HUES64 (cell line): ENCODE measurements around the gene TEX53.

Source experiments
- H3K27ac ChIP-seq: 2 replicates; pipeline ENCODE4 v1.7.0; 2013; ENCODE audit warnings: low read depth, low read length, inconsistent platforms
- H3K27me3 ChIP-seq: 2 replicates; pipeline ENCODE4 v1.6.1; 2013; ENCODE audit warnings: mild to moderate bottlenecking, low read length; ENCODE audit not compliant: insufficient read depth
- H3K36me3 ChIP-seq: 2 replicates; pipeline ENCODE4 v1.6.1; 2013; ENCODE audit warnings: mild to moderate bottlenecking, low read length; ENCODE audit not compliant: insufficient read depth
- H3K4me1 ChIP-seq: 2 replicates; pipeline ENCODE4 v1.6.1; 2013; ENCODE audit warnings: mild to moderate bottlenecking, low read length, moderate library complexity; ENCODE audit not compliant: insufficient read depth
- H3K4me3 ChIP-seq: 2 replicates; pipeline ENCODE4 v1.5.1; 2013; ENCODE audit warnings: mild to moderate bottlenecking, low read length, moderate library complexity
- H3K9ac ChIP-seq: 2 replicates; pipeline ENCODE4 v1.6.1; 2013; ENCODE audit warnings: mild to moderate bottlenecking, low read depth, low read length
- H3K9me3 ChIP-seq: 2 replicates; pipeline ENCODE4 v1.6.1; 2013; ENCODE audit warnings: low read depth, low read length; ENCODE audit not compliant: insufficient read depth
- WGBS: fragments of 150-250, 120-280 bp; methylation state at CpG from one replicate; pipeline ENCODE4 v1.1.7; 2013; ENCODE audit warnings: missing lambda C conversion rate; 5-methylcytosine and 5-hydroxymethylcytosine counted together

Gene TEX53

GRCh38 chr9:114690308-114690707 is 32.7 kb upstream of the TEX53 start:
- WGBS, result 94% methylated on average over 4 of the region's 4 CpGs
- H3K36me3 ChIP-seq, result no peaks in the 10 kb centered on the region
- H3K9me3 ChIP-seq, result no peaks in the 10 kb centered on the region
- H3K27ac ChIP-seq, result no peak overlapping the region
- no peaks in the 10 kb centered on the region for H3K27me3 ChIP-seq
- H3K4me3 ChIP-seq, result no peak overlapping the region
- peaks cover 8% of the 10 kb centered on the region for H3K4me1 ChIP-seq
- H3K9ac ChIP-seq, result no peak overlapping the region

DNA sequence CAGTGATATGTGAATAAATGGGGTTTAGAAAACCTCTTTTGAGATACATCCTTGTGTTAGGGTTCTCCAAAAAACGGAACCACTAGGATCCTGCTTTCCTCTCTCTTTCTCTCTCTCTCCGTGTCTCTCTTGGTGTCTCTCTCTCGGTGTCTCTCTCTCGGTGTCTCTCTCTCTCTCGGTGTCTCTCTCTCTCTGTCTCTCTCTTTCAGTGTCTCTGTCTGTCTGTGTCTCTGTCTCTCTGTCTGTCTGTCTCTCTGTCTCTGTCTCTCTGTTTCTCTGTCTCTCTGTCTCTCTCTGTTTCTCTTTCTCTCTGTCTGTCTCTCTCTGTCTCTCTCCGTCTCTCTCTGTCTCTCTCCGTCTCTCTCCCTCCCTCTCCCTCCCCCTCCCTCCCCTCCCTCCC is 32.2 kb upstream of the TEX53 start:
- no peaks in the 10 kb centered on the region for H3K9me3 ChIP-seq
- no peak overlapping the region for H3K4me3 ChIP-seq
- H3K36me3 ChIP-seq, result no peaks in the 10 kb centered on the region
- 73% methylated on average over 7 of the region's 7 CpGs for WGBS
- no peaks in the 10 kb centered on the region for H3K27me3 ChIP-seq
- peaks cover 8% of the 10 kb centered on the region for H3K4me1 ChIP-seq
- H3K27ac ChIP-seq, result no peak overlapping the region
- H3K9ac ChIP-seq, result no peak overlapping the region

- no peak overlapping the region for H3K27ac ChIP-seq
- H3K36me3 ChIP-seq, result no peaks in the 10 kb centered on the region
- no peaks in the 10 kb centered on the region for H3K27me3 ChIP-seq
- peaks cover 8% of the 10 kb centered on the region for H3K4me1 ChIP-seq
- no CpG with 5 or more reads among the region's 3 CpGs for WGBS
- no peak overlapping the region for H3K4me3 ChIP-seq
- H3K9me3 ChIP-seq, result no peaks in the 10 kb centered on the region
- no peak overlapping the region for H3K9ac ChIP-seq
These were observed 31.5 kb upstream of the TEX53 start for GRCh38 chr9:114688909-114689610.

GRCh38 chr9:114688379-114688778 is 30.8 kb upstream of the TEX53 start:
- Histone ChIP-seq H3K4me3 (no peak overlapping the region), H3K9ac (no peak overlapping the region), H3K4me1 (peaks cover 8% of the 10 kb centered on the region), H3K9me3 (no peaks in the 10 kb centered on the region), H3K27me3 (no peaks in the 10 kb centered on the region), H3K36me3 (no peaks in the 10 kb centered on the region), H3K27ac (no peak overlapping the region)
- WGBS, result 96% methylated on average over 2 of the region's 4 CpGs

- Histone ChIP-seq H3K27ac (no peak overlapping the region), H3K4me1 (peaks cover 8% of the 10 kb centered on the region), H3K9me3 (no peaks in the 10 kb centered on the region), H3K36me3 (no peaks in the 10 kb centered on the region), H3K4me3 (no peak overlapping the region), H3K27me3 (no peaks in the 10 kb centered on the region), H3K9ac (no peak overlapping the region)
These were observed 29.4 kb upstream of the TEX53 start for GRCh38 chr9:114687034-114687433.

GRCh38 chr9:114685951-114686350 is 28.3 kb upstream of the TEX53 start:
- Histone ChIP-seq H3K9me3 (no peaks in the 10 kb centered on the region), H3K9ac (no peak overlapping the region), H3K36me3 (no peaks in the 10 kb centered on the region), H3K4me1 (peaks cover 8% of the 10 kb centered on the region), H3K4me3 (no peak overlapping the region), H3K27me3 (no peaks in the 10 kb centered on the region), H3K27ac (no peak overlapping the region)
- whole genome bisulfite sequencing, result 94% methylated on average over 5 of the region's 5 CpGs

DNA sequence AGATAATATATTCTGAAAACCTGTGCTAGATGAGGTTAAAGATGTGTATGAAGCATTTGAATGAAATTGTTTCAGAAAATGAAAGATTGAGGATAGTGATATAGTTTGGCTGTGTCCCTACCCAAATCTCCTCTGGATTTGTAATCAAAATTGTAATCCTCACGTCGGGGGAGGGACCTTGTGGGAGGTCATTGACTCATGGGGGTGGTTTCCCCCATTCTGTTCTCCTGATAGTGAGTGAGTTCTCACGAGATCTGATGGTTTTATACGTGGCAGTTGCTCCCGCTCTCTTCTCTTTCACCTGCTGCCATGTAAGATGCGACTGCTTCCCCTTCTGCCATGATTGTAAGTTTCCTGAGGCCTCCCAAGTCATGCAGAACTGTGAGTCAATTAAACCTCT is 26.4 kb upstream of the TEX53 start:
- H3K9ac ChIP-seq, result no peak overlapping the region
- no peak overlapping the region for H3K27ac ChIP-seq
- no peaks in the 10 kb centered on the region for H3K9me3 ChIP-seq
- no peak overlapping the region for H3K4me3 ChIP-seq
- H3K4me1 ChIP-seq, result peaks cover 2% of the 10 kb centered on the region; the same call in 1 of the 2 replicates
- 86% methylated on average over 6 of the region's 6 CpGs for WGBS
- H3K27me3 ChIP-seq, result no peaks in the 10 kb centered on the region
- no peaks in the 10 kb centered on the region for H3K36me3 ChIP-seq

DNA sequence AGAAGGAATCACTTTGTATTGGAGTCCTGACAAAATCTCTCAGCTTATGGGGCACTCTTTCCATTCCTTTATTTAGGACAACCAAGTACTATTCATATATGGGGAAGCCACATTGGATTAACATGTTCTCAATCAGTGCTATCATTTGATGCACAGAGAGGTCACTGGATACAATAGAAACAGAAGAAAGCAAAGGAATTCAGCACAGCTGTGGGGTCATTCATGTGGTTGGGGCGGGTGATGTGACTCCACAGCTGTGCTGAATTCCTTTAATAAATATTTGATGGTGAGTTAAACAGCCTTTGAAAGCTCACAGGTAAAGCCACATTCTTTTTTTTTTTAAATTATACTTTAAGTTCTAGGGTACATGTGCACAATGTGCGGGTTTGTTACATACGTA is 25.2 kb upstream of the TEX53 start:
- Histone ChIP-seq H3K36me3 (no peaks in the 10 kb centered on the region), H3K27me3 (no peaks in the 10 kb centered on the region), H3K9ac (no peak overlapping the region), H3K9me3 (no peaks in the 10 kb centered on the region), H3K4me3 (no peak overlapping the region), H3K4me1 (no peaks in the 10 kb centered on the region), H3K27ac (no peak overlapping the region)
- 96% methylated on average over 3 of the region's 3 CpGs for whole genome bisulfite sequencing

DNA sequence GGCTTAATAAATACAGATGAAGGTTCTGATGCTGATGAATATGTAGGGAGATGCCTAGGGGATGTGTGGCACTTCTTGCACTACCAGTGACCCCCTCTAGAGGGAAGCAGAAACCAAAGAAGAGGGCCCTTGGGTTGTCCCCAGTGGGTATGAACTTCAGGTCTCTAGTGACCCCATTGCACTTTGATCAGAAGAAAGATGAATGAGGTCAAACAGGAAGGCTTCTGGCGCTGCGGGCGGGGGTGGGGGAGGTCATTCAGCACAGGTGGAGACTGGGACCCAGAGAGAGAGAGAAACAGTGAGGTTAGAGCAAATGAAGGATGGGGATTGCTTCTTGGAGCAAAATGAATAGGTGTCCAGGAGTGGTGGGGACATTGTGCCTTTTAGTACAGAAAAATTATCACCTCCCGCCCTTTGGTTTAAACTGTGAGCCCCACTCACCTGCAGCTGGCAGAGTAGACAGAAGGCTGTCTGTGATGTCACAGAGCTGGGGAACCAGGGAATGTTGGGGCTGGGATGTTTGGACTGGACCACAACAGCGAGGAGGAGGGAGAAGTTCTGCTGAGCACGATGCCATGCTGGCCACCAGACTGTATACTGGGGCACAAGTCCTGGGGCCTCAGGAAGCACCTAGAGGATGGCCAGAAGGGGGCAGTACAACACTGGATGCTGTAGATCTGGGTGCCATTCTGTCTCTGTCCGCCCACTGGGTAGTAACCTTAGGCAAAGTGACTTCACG is 24.2 kb upstream of the TEX53 start, which contains the start of gene TEX48:
Gene TEX48, minus strand, starts transcription at position 599 of the 739 bp plus-strand sequence. CDS start 10,469 bp downstream, outside the sequence.
- WGBS, result 77% methylated on average over 7 of the region's 8 CpGs

DNA sequence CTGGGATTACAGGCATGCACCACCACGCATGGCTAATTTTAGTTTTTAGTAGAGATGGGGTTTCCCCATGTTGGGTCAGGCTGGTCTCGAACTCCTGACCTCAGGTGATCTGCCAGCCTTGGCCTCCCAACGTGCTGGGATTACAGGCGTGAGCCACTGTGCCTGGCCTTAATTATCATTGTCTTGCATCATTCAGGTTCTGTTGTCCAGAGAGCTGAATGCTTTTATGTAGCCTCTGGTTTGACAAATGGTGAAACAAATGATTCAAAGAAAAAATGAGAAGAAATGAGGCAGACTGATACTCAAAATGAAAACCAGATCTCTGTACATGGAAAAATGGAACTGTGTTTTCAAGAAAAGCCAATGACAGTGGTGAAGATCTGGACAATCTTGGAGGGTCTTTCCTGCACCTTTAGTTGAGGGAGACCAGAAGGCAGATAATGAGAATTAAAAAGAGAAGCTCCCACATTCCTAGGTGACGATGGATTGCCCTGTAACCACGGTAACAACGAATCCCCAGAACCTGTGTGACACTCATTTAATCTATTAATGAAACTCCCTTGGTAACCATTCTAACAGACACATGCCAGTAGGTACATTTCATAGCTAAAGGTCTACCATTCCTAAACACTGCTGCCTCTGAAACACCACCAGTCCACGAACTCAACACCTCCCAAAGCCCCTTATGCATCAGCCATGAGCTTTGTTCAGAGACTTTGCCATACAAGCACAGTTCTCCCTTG is 22.8 kb upstream of the TEX53 start:
- Histone ChIP-seq H3K4me3 (no peak overlapping the region), H3K27me3 (no peaks in the 10 kb centered on the region), H3K27ac (no peak overlapping the region), H3K9ac (no peak overlapping the region), H3K9me3 (no peaks in the 10 kb centered on the region), H3K36me3 (no peaks in the 10 kb centered on the region), H3K4me1 (no peaks in the 10 kb centered on the region)
- WGBS, result 88% methylated on average over 8 of the region's 8 CpGs

More for the DNA sequence above, 24.2 kb upstream of the TEX53 start, which contains the start of gene TEX48:
- Histone ChIP-seq H3K36me3 (no peaks in the 10 kb centered on the region), H3K4me1 (no peaks in the 10 kb centered on the region), H3K9me3 (no peaks in the 10 kb centered on the region), H3K4me3 (no peak within 1 kb of the TSS), H3K27ac (no peak within 1 kb of the TSS), H3K9ac (no peak within 1 kb of the TSS), H3K27me3 (no peaks in the 10 kb centered on the region)

DNA sequence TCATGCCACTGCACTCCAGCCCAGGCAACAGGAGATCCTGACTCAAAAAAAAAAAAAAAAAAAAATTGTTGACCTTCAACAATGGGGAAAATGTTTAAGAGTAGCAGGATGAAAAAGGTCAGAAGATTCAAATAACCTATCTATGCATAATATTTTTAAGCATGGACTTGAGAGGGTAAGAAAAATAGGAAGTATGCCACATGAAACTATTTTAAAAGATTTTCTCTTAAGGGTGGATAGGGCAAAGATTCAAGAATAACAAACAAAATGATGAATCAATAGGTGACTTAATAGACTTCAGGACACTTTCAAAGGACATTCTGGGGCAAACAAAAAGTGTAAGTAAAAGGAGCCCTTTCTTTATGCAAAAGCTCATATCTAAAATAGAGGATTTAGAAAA is 21.2 kb upstream of the TEX53 start:
- no peaks in the 10 kb centered on the region for H3K4me1 ChIP-seq
- no peaks in the 10 kb centered on the region for H3K36me3 ChIP-seq
- no peak overlapping the region for H3K9ac ChIP-seq
- no peak overlapping the region for H3K4me3 ChIP-seq
- H3K27me3 ChIP-seq, result no peaks in the 10 kb centered on the region
- H3K27ac ChIP-seq, result no peak overlapping the region
- H3K9me3 ChIP-seq, result no peaks in the 10 kb centered on the region
